GM13976 (cell line): ENCODE measurements around the gene PHF14.

Source experiments
- DNase-seq: peaks from one replicate; pipeline ENCODE4 v3.0.0; 2012; ENCODE audit warnings: low spot score
- in situ Hi-C: fragments of 300-500 bp; cut with MboI; formaldehyde crosslinking; loops from one replicate; pipeline ENCODE4 v1.12.0; 2022; ENCODE audit warnings: low sequenced_read_pairs, mixed read lengths, inconsistent platforms; ENCODE audit not compliant: unreplicated experiment
- TF ChIP-seq, protein P1 (sequence below): IDR thresholded peaks from 2 replicates; pipeline ENCODE4 v1.5.1; 2012; ENCODE audit warnings: borderline replicate concordance, mild to moderate bottlenecking; ENCODE audit not compliant: insufficient read depth; ENCODE audit errors: extremely low read depth, missing control alignments, control extremely low read depth

The PHF14 gene

DNA sequence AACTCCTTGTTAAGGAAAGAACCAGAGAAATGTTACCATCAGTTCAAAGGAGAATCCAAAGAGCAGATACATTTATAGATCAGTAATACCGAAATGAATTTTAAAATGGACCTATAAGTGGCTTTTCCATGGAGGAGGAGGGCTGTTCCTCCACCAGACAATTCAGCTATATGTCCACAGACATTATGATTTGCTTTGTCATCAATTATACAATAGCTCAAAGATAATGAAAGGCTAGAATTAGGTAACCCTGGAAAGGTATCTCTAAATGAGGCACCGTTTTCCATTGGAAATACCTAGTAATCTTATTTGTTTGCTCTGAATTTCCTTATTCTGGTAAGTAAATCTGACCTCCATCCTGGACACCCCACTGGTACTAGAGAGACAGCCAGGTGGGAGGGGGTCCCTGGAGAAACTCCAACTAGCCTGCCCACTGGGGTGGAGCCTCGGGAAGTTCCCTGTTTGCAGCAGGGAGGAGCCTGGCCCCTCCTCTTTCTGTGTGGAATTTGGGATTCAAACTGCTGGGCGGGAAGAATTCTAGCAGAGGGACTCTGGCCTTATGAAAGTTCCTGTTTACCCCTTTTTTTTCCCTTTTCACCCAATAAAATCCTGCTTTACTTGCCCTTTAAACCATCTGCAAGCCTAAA, 218.0 kb downstream of the PHF14 start:
- TF ChIP-seq, protein P1, sequence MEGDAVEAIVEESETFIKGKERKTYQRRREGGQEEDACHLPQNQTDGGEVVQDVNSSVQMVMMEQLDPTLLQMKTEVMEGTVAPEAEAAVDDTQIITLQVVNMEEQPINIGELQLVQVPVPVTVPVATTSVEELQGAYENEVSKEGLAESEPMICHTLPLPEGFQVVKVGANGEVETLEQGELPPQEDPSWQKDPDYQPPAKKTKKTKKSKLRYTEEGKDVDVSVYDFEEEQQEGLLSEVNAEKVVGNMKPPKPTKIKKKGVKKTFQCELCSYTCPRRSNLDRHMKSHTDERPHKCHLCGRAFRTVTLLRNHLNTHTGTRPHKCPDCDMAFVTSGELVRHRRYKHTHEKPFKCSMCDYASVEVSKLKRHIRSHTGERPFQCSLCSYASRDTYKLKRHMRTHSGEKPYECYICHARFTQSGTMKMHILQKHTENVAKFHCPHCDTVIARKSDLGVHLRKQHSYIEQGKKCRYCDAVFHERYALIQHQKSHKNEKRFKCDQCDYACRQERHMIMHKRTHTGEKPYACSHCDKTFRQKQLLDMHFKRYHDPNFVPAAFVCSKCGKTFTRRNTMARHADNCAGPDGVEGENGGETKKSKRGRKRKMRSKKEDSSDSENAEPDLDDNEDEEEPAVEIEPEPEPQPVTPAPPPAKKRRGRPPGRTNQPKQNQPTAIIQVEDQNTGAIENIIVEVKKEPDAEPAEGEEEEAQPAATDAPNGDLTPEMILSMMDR, result no peak
- DNase-seq, result no peak
- in situ Hi-C loops, result no loop called here

DNA sequence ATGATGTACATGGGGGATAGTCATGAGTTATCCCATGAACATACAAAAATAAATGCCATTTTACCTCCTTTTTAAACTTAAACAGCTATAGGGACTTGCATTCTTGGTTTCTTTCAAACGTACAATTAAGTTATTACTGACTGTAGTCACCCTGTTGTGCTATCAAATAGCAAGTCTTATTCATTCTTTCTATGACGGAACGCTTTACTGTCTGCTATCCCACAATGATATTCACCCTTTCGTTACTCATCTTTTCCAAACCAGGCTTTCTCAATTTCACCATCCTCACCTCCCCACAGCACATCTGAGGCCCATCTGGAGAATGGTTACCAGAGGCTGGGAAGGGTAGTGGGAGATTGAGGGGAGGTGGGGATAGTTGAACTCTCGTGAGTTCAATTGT, 218.8 kb downstream of the PHF14 start:
- TF ChIP-seq, protein P1, result no peak
- DNase-seq, result no peak
- in situ Hi-C loops, result no loop called here

DNA sequence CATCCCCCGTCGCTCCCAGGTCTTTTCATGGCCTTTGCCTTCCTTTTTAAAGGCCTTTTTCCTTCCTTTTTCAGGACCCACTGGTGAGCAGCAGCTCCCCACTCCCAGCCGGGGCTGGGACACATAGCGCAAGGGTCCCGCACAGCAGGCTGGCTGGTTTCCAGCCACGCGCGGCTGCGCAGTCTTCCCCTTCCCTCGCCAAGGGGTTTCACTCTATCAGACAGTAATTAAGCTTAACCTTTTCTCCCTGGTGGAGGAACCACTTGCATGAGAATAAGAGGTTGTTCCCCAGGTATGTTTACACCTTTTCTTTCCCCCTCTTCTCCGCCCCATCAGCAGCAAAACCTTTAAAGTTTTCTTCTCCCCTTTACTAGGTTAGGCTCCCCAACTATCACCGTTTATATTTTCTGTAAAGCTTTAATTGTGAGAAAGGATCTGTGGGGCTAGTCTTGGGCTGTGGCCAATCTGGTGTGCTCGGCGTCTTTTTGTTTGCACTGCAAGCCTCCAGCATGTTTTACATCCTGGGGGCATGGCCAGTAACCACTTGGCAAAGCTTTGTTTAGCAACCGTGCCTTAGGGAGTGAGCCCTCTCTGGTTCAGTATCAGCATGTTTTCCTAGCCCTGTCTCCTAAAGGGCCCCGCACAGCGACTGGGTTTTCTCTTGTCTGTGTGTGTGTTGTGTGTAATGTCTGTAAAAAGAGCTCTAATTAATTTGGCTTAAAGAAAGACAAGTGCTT, 219.6 kb downstream of the PHF14 start:
- in situ Hi-C loops, result no loop called here
- TF ChIP-seq, protein P1, result no peak
- DNase-seq, result no peak

DNA sequence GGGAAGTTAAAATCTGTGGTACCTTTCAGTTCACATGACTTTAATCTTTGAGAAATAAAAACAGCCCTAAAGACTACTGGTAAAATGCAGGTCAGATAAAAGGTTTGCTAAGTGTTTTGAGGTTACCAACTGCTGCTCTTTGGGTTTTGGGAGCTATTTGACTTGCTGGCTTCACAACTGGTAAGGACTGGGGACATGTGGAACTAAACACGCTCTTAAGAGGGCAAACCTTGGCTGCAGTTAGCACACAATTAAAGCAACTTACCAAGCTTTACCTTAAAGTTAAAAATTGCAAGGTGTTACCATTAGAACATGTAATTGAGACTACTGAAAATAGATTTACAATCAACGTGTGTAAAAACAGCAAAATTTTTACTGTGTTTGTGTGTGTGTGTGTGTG, 220.2 kb downstream of the PHF14 start:
- DNase-seq, result no peak
- in situ Hi-C loops, result no loop called here
- TF ChIP-seq, protein P1, result no peak

DNA sequence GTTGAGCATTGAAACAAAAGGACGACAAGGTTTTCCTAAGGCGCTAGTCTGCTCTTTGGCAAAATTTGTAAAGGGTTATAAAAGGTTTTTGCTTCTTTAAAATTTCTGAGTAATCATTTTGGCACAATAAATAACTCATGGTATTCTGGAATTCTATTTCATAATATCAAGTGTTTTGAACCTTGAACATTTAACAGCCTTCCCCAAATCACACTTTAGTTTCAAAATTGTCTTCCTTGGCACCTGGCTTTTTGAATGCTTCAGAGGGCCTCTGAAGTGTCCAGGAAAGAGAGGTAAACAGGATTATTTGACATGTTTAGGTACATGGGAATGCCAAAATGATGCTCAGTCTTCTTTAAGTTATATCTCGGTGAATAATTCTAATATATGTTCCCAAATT, 220.8 kb downstream of the PHF14 start:
- in situ Hi-C loops, result no loop called here
- TF ChIP-seq, protein P1, result no peak
- no peak for DNase-seq

DNA sequence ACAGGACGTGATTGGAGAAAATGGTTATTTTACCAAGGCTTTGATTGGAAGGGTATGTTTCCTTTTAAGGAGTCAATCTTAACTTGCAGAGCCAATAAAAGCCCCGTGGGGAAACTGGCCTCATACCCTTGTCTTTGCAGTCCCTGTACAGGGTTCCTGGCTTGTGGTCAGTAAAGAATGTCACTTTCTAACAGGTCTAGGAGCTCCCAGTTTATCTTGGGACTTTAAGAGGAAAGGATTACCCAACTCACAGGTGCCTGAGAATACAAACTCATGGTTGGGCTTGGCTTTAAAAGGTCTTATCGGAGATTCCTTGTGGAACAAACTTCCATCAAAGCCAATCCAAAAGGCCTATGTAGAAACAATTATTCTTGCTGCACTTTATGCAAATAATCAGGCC, 221.8 kb downstream of the PHF14 start:
- in situ Hi-C loops, result no loop called here
- no peak for DNase-seq
- TF ChIP-seq, protein P1, result no peak

DNA sequence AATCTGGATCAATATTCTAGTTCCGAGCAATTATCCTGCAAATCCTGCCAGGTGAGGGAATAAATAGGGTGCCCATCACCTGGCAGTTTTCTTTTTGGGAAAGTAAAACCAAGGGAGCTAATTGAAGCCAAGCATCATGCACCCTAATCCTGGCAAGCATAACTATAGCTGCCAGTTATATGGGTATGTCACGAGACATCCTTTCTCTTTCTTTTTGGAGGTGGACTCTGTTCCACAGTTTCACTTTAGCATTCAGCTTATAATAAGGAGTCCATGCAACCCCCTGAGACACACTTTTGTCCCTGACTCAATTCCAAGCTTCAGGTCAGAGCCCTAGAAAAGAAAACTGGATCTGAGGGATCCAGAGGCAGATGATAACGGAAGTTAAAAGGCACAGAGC, 222.5 kb downstream of the PHF14 start:
- TF ChIP-seq, protein P1, result no peak
- in situ Hi-C loops, result no loop called here
- DNase-seq, result no peak
